HepG2 (cell line): Measurements from ENCODE around the gene CRY1. TPM values are rescaled to one million over a fixed set of nuclear protein-coding genes. Genes with fewer than 3 reads are reported as not detected.

Experiments
- AGO1 ChIP-seq: fragments of 200-400 bp; formaldehyde crosslinking; IDR thresholded peaks from 2 replicates; pipeline ENCODE4 v1.6.1; 2017; ENCODE audit warnings: mild to moderate bottlenecking, low read depth, low read length, moderate library complexity; ENCODE audit not compliant: poor library complexity, severe bottlenecking
- CERS6 ChIP-seq: sonication (generic); formaldehyde crosslinking; IDR thresholded peaks from 2 replicates; pipeline ENCODE4 v1.5.0; 2020; ENCODE audit warnings: missing genetic modification reagents
- CHD4 ChIP-seq: fragments of 200-600 bp; sonication (generic); IDR thresholded peaks from 2 replicates; pipeline ENCODE4 v1.7.0; 2017; ENCODE audit warnings: mild to moderate bottlenecking, low read length, borderline replicate concordance
- E2F5 ChIP-seq: sonication (generic); formaldehyde crosslinking; conservative IDR thresholded peaks from 2 replicates; pipeline ENCODE4 v1.4.0; 2020; ENCODE audit warnings: missing genetic modification reagents
- ERF ChIP-seq: IDR thresholded peaks from 2 replicates; pipeline ENCODE4 v1.6.1; 2018; ENCODE audit warnings: missing biosample characterization, missing genetic modification reagents
- ETV5 ChIP-seq: IDR thresholded peaks from 2 replicates; pipeline ENCODE4 v1.6.1; 2018; ENCODE audit warnings: missing biosample characterization, missing genetic modification reagents, inconsistent platforms, borderline replicate concordance
- KMT2B ChIP-seq: IDR thresholded peaks from 2 replicates; pipeline ENCODE4 v1.6.1; 2016; ENCODE audit warnings: missing genetic modification reagents, missing compliant biosample characterization
- LCORL ChIP-seq, 2 experiments: fragments of 450-650 bp in 1 of 2; sonication (generic) in 1 of 2; formaldehyde crosslinking in 1 of 2; IDR thresholded peaks; 2 replicates each; pipeline versions ENCODE4 v1.5.0 to v1.6.1; 2017 to 2020; ENCODE audit warnings: antibody characterized with exemption in 1 of 2, missing genetic modification reagents in 1 of 2
- MEIS1 ChIP-seq: sonication (generic); formaldehyde crosslinking; IDR thresholded peaks from 2 replicates; pipeline ENCODE4 v1.9.0; 2021; ENCODE audit warnings: mild to moderate bottlenecking, missing genetic modification reagents, moderate library complexity, borderline replicate concordance
- NFYC ChIP-seq: IDR thresholded peaks from 2 replicates; pipeline ENCODE4 v1.6.1; 2016; ENCODE audit warnings: missing genetic modification reagents, missing compliant biosample characterization
- POLR2AphosphoS5 ChIP-seq: IDR thresholded peaks from 2 replicates; pipeline ENCODE4 v1.6.1; 2012; ENCODE audit warnings: low read depth, low read length
- SETDB1 ChIP-seq: sonication (generic); formaldehyde crosslinking; IDR thresholded peaks from 2 replicates; pipeline ENCODE4 v1.5.1; 2020; ENCODE audit warnings: missing genetic modification reagents, mild to moderate bottlenecking, borderline replicate concordance
- SIN3B ChIP-seq: fragments of 150-350 bp; IDR thresholded peaks from 2 replicates; pipeline ENCODE4 v1.6.1; 2014; ENCODE audit warnings: low read length
- SIX4 ChIP-seq: sonication (generic); formaldehyde crosslinking; IDR thresholded peaks from 2 replicates; pipeline ENCODE4 v1.4.0; 2020; ENCODE audit warnings: missing genetic modification reagents
- THAP7 ChIP-seq: sonication (generic); formaldehyde crosslinking; IDR thresholded peaks from 2 replicates; pipeline ENCODE4 v1.8.1; 2023; ENCODE audit warnings: mild to moderate bottlenecking, missing genetic modification reagents
- THAP8 ChIP-seq: sonication (generic); formaldehyde crosslinking; IDR thresholded peaks from 2 replicates; pipeline ENCODE4 v1.5.1; 2020; ENCODE audit warnings: missing genetic modification reagents, mild to moderate bottlenecking, borderline replicate concordance
- XRCC5 ChIP-seq: fragments of 200-400 bp; formaldehyde crosslinking; optimal IDR thresholded peaks from 2 replicates; pipeline ENCODE3; 2017; ENCODE audit warnings: mild to moderate bottlenecking, low read length
- YEATS4 ChIP-seq: sonication (generic); formaldehyde crosslinking; IDR thresholded peaks from 2 replicates; pipeline ENCODE4 v1.4.0; 2020; ENCODE audit warnings: missing genetic modification reagents, borderline replicate concordance
- ZBTB25 ChIP-seq: IDR thresholded peaks from 2 replicates; pipeline ENCODE4 v1.6.1; 2018; ENCODE audit warnings: missing genetic modification reagents
- ZNF207 ChIP-seq: fragments of 450-650 bp; IDR thresholded peaks from 2 replicates; pipeline ENCODE4 v1.6.1; 2016; ENCODE audit warnings: antibody characterized with exemption, borderline replicate concordance
- ZNF276 ChIP-seq: sonication (generic); formaldehyde crosslinking; IDR thresholded peaks from 2 replicates; pipeline ENCODE4 v1.4.0; 2020; ENCODE audit warnings: mild to moderate bottlenecking, low read depth, missing genetic modification reagents
- ZNF616 ChIP-seq: sonication (generic); formaldehyde crosslinking; IDR thresholded peaks from 2 replicates; pipeline ENCODE4 v1.5.0; 2020; ENCODE audit warnings: low read depth, mild to moderate bottlenecking, missing genetic modification reagents
- ZNF772 ChIP-seq: sonication (generic); formaldehyde crosslinking; IDR thresholded peaks from 2 replicates; pipeline ENCODE4 v1.5.0; 2020; ENCODE audit warnings: mild to moderate bottlenecking, missing genetic modification reagents
- polyA plus RNA-seq, 8 experiments: library from polyadenylated mRNA; depleted of rRNA in 3 of 8; stranded (reverse) in 7 of 8; unstranded in 1 of 8; fragments of >200 nt; fragmentation: Illumina TruSeq in 4 of 8; extraction: Trizol in 4 of 8; gene quantifications; 2 replicates each; pipeline versions ENCODE4 v1.2.1 to v1.2.3, GENCODE V29; 2011 to 2016; ENCODE audit warnings: low read depth in 4 of 8, missing spikeins in 1 of 8, mixed read lengths in 1 of 8; ENCODE audit not compliant: insufficient read depth in 1 of 8
- total RNA-seq, 5 experiments: library from RNA; depleted of rRNA; stranded (reverse); fragments of >200 nt; fragmentation: Illumina TruSeq; extraction: Trizol; gene quantifications; 2 replicates each; pipeline ENCODE4 v1.2.3, GENCODE V29; 2016; ENCODE audit warnings: low read depth in 1 of 5

Gene CRY1
- total and polyA plus RNA-seq, 2 of the 13 experiments (the other 11 are each of a cell fraction or from before 2014, with no cell fraction given): 11.4 to 13.9 TPM

GRCh38 chr12:106975993-106976658 lies 117.2 kb downstream of the CRY1 start (continued):
- TF ChIP-seq POLR2AphosphoS5 (peak; percentile 38; the same call in 1 of the 2 replicates), KMT2B (CRISPR knock-in tag) (0 out of 2 replicates have a peak, but pooled peaks have one; percentile 18), ZNF276 (CRISPR knock-in tag) (no peak), ZBTB25 (CRISPR knock-in tag) (no peak), ERF (no peak), SIN3B (no peak), THAP8 (CRISPR knock-in tag) (no peak), E2F5 (no peak), ZNF772 (CRISPR knock-in tag) (no peak), YEATS4 (CRISPR knock-in tag) (0 out of 2 replicates have a peak, but pooled peaks have one; percentile 13), ZNF616 (no peak), AGO1 (no peak), CHD4 (peak; percentile 42; the same call in 1 of the 2 replicates), MEIS1 (CRISPR knock-in tag) (no peak), ZNF207 (no peak), CERS6 (CRISPR knock-in tag) (no peak), SIX4 (CRISPR knock-in tag) (peak; percentile 12; the same call in 1 of the 2 replicates), NFYC (CRISPR knock-in tag) (no peak), THAP7 (no peak), ETV5 (peak; percentile 8; the same call in 1 of the 2 replicates), XRCC5 (no peak), LCORL (IDR thresholded peaks at IDR 0.05) (no peak), LCORL (CRISPR knock-in tag; IDR thresholded peaks at IDR 0.05) (no peak), SETDB1 (no peak)
